ENCODE data around the gene CHFR.

DNA sequence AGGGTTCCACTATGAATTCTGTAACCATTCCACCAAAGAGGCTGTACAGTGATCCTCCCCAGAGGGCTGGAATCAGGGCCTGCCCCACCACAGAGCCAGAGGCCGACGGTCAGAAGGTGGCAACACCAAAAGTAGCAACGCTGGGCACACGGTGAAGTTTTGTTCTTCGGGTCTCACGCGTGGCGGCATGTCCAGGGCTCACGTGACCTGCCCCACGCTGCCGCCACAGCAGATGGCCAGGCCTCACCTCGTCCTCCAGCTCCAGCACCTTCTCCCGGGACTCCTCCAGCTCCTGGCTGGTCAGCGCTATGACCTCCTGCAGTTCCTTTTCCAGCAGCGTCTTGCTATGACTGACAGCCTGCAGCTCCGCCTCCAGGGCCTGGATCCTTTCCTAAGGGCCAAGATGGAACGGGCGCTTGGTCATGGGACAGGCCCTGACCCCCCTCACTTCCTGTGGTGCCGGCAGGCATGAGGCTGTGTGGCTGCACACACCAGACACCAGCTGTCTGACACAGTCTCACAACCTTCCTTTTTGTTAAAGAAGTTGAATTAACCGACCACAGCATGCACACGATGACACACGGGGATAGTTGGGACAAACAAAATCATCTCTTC lies 103.4 kb downstream of the CHFR start:
- TF ChIP-seq, protein P1, sequence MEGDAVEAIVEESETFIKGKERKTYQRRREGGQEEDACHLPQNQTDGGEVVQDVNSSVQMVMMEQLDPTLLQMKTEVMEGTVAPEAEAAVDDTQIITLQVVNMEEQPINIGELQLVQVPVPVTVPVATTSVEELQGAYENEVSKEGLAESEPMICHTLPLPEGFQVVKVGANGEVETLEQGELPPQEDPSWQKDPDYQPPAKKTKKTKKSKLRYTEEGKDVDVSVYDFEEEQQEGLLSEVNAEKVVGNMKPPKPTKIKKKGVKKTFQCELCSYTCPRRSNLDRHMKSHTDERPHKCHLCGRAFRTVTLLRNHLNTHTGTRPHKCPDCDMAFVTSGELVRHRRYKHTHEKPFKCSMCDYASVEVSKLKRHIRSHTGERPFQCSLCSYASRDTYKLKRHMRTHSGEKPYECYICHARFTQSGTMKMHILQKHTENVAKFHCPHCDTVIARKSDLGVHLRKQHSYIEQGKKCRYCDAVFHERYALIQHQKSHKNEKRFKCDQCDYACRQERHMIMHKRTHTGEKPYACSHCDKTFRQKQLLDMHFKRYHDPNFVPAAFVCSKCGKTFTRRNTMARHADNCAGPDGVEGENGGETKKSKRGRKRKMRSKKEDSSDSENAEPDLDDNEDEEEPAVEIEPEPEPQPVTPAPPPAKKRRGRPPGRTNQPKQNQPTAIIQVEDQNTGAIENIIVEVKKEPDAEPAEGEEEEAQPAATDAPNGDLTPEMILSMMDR (conservative IDR thresholded peaks at IDR 0.05; ENCODE audit: low read depth, low read length) = no peak
- TF ChIP-seq, protein P2, sequence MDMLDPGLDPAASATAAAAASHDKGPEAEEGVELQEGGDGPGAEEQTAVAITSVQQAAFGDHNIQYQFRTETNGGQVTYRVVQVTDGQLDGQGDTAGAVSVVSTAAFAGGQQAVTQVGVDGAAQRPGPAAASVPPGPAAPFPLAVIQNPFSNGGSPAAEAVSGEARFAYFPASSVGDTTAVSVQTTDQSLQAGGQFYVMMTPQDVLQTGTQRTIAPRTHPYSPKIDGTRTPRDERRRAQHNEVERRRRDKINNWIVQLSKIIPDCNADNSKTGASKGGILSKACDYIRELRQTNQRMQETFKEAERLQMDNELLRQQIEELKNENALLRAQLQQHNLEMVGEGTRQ (IDR thresholded peaks at IDR 0.05; ENCODE audit: low read depth, low read length) = no peak
- no peak for TF ChIP-seq POLR2A (IDR thresholded peaks at IDR 0.05; ENCODE audit: low read depth, low read length)
